HEK293 (cell line): ENCODE data around the gene PTPRG.

Experiments
- CTCF ChIA-PET: fragments of 350-600 bp; formaldehyde crosslinking; extraction: SDS; loops from one replicate; lab custom pipeline; 2021; ENCODE audit warnings: antibody characterized with exemption; lab: Yijun Ruan, JAX
- POLR2A ChIA-PET: fragments of 300-600 bp; formaldehyde crosslinking; extraction: SDS; loops from one replicate; lab custom pipeline; 2020; ENCODE audit warnings: antibody characterized with exemption, inconsistent platforms; lab: Yijun Ruan, JAX
- H3K27ac ChIP-seq: fragments of 200-500 bp; sonication (Bioruptor generic); 2 replicates; pipeline ENCODE4 v1.5.1; 2014; ENCODE audit warnings: low read depth, low read length, control low read depth, inconsistent platforms; ENCODE audit errors: extremely low read depth
- H3K36me3 ChIP-seq, 2 experiments: fragments of 200-500 bp in 1 of 2; sonication (Bioruptor generic) in 1 of 2; 1 replicate in 1 of 2; 2 replicates in 1 of 2; pipeline ENCODE4 v1.5.1; 2014 to 2017; ENCODE audit warnings: inconsistent platforms in 2 of 2, low read length in 2 of 2; ENCODE audit not compliant: control insufficient read depth in 2 of 2, insufficient read depth in 1 of 2
- H3K4me1 ChIP-seq: fragments of 200-500 bp; sonication (Bioruptor generic); 2 replicates; pipeline ENCODE4 v1.5.1; 2014; ENCODE audit warnings: mild to moderate bottlenecking, low read length, inconsistent platforms; ENCODE audit not compliant: control insufficient read depth, insufficient read depth
- H3K4me3 ChIP-seq: 2 replicates; pipeline ENCODE4 v1.5.1; 2011; ENCODE audit warnings: low read depth, mild to moderate bottlenecking, control low read depth, low read length, moderate library complexity
- H3K9me3 ChIP-seq: fragments of 200-500 bp; sonication (Bioruptor generic); 2 replicates; pipeline ENCODE4 v1.5.1; 2014; ENCODE audit warnings: low read depth, low read length, inconsistent platforms; ENCODE audit not compliant: control insufficient read depth, insufficient read depth
- GLIS1 ChIP-seq: fragments of 450-650 bp; formaldehyde crosslinking; IDR thresholded peaks from 2 replicates; pipeline ENCODE4 v1.5.1; 2016; ENCODE audit warnings: missing biosample characterization, missing genetic modification characterization
- HIC1 ChIP-seq: fragments of 450-650 bp; formaldehyde crosslinking; IDR thresholded peaks from 2 replicates; pipeline ENCODE4 v1.5.1; 2016; ENCODE audit warnings: missing biosample characterization, missing genetic modification characterization
- HOXA7 ChIP-seq: sonication (generic); formaldehyde crosslinking; IDR thresholded peaks from 2 replicates; pipeline ENCODE4 v1.8.1; 2022; ENCODE audit warnings: missing genetic modification reagents, borderline replicate concordance
- HOXD13 ChIP-seq: sonication (generic); formaldehyde crosslinking; IDR thresholded peaks from 2 replicates; pipeline ENCODE4 v1.8.0; 2022; ENCODE audit warnings: missing genetic modification reagents, borderline replicate concordance
- IKZF3 ChIP-seq: fragments of 450-650 bp; IDR thresholded peaks from 2 replicates; pipeline ENCODE4 v1.5.0; 2018; ENCODE audit warnings: missing biosample characterization, mild to moderate bottlenecking, missing genetic modification characterization, moderate library complexity
- KLF17 ChIP-seq: fragments of 450-650 bp; formaldehyde crosslinking; IDR thresholded peaks from 2 replicates; pipeline ENCODE4 v1.5.1; 2016; ENCODE audit warnings: missing biosample characterization, missing genetic modification characterization
- KLF8 ChIP-seq: fragments of 450-650 bp; formaldehyde crosslinking; IDR thresholded peaks from 2 replicates; pipeline ENCODE4 v1.5.1; 2016; ENCODE audit warnings: missing biosample characterization, missing genetic modification characterization
- REPIN1 ChIP-seq: fragments of 450-650 bp; formaldehyde crosslinking; IDR thresholded peaks from 2 replicates; pipeline ENCODE4 v1.5.1; 2017; ENCODE audit warnings: missing biosample characterization, missing genetic modification characterization, low read depth
- WT1 ChIP-seq: fragments of 450-650 bp; formaldehyde crosslinking; IDR thresholded peaks from 2 replicates; pipeline ENCODE4 v1.5.1; 2016; ENCODE audit warnings: missing biosample characterization, missing genetic modification characterization
- YY2 ChIP-seq: fragments of 450-650 bp; formaldehyde crosslinking; IDR thresholded peaks from 2 replicates; pipeline ENCODE4 v1.5.1; 2016; ENCODE audit warnings: missing biosample characterization, missing genetic modification characterization
- ZNF248 ChIP-seq: fragments of 450-650 bp; formaldehyde crosslinking; IDR thresholded peaks from 2 replicates; pipeline ENCODE4 v1.5.1; 2017; ENCODE audit warnings: missing biosample characterization, missing genetic modification characterization
- ZNF324 ChIP-seq: fragments of 450-650 bp; formaldehyde crosslinking; IDR thresholded peaks from 2 replicates; pipeline ENCODE4 v1.5.1; 2016; ENCODE audit warnings: missing biosample characterization, missing genetic modification characterization
- ZNF341 ChIP-seq: fragments of 450-650 bp; formaldehyde crosslinking; IDR thresholded peaks from 2 replicates; pipeline ENCODE4; 2016; ENCODE audit warnings: low read depth, missing biosample characterization, missing genetic modification characterization
- ZNF48 ChIP-seq: fragments of 450-650 bp; formaldehyde crosslinking; IDR thresholded peaks from 2 replicates; pipeline ENCODE4 v1.5.1; 2016; ENCODE audit warnings: missing biosample characterization, missing genetic modification characterization
- ZNF510 ChIP-seq: fragments of 450-650 bp; formaldehyde crosslinking; IDR thresholded peaks from 2 replicates; pipeline ENCODE4 v1.5.1; 2018; ENCODE audit warnings: mild to moderate bottlenecking, missing genetic modification characterization, missing biosample characterization; ENCODE audit not compliant: insufficient replicate concordance
- ZNF560 ChIP-seq: fragments of 450-650 bp; formaldehyde crosslinking; IDR thresholded peaks from 2 replicates; pipeline ENCODE4 v1.5.1; 2017; ENCODE audit warnings: missing biosample characterization, missing genetic modification characterization, borderline replicate concordance
- ZNF571 ChIP-seq: fragments of 450-650 bp; formaldehyde crosslinking; IDR thresholded peaks from 2 replicates; pipeline ENCODE4 v1.5.0; 2017; ENCODE audit warnings: missing biosample characterization, missing genetic modification characterization
- ZNF596 ChIP-seq: fragments of 450-650 bp; IDR thresholded peaks from 2 replicates; pipeline ENCODE4 v1.5.0; 2018; ENCODE audit warnings: missing biosample characterization, mild to moderate bottlenecking, missing genetic modification characterization, moderate library complexity
- ZNF768 ChIP-seq: fragments of 450-650 bp; formaldehyde crosslinking; IDR thresholded peaks from 2 replicates; pipeline ENCODE4 v1.5.1; 2018; ENCODE audit warnings: missing biosample characterization, mild to moderate bottlenecking, missing genetic modification characterization
- ZNF830 ChIP-seq: fragments of 450-650 bp; IDR thresholded peaks from 2 replicates; pipeline ENCODE4 v1.5.0; 2018; ENCODE audit warnings: missing biosample characterization, missing genetic modification characterization, low read depth, mild to moderate bottlenecking, moderate library complexity
- TF ChIP-seq, protein P1 (sequence below): fragments of 450-650 bp; formaldehyde crosslinking; IDR thresholded peaks from 2 replicates; pipeline ENCODE4 v1.5.1; 2016; ENCODE audit warnings: missing biosample characterization, missing genetic modification characterization
- TF ChIP-seq, protein P2 (sequence below): fragments of 450-650 bp; formaldehyde crosslinking; IDR thresholded peaks from 2 replicates; pipeline ENCODE4 v1.5.1; 2016; ENCODE audit warnings: missing biosample characterization, missing genetic modification characterization, borderline replicate concordance
- TF ChIP-seq, protein P3 (sequence below): fragments of 450-650 bp; formaldehyde crosslinking; IDR thresholded peaks from 2 replicates; pipeline ENCODE4 v1.5.1; 2016; ENCODE audit warnings: missing biosample characterization, missing genetic modification characterization

The PTPRG gene

GRCh38 chr3:62203561-62203960 lies 642.2 kb downstream of the PTPRG start (continued):
- TF ChIP-seq HIC1 (no peak), HOXA7 (CRISPR knock-in tag) (no peak), ZNF48 (tag by site-specific recombination) (no peak)
- TF ChIP-seq, protein P1, sequence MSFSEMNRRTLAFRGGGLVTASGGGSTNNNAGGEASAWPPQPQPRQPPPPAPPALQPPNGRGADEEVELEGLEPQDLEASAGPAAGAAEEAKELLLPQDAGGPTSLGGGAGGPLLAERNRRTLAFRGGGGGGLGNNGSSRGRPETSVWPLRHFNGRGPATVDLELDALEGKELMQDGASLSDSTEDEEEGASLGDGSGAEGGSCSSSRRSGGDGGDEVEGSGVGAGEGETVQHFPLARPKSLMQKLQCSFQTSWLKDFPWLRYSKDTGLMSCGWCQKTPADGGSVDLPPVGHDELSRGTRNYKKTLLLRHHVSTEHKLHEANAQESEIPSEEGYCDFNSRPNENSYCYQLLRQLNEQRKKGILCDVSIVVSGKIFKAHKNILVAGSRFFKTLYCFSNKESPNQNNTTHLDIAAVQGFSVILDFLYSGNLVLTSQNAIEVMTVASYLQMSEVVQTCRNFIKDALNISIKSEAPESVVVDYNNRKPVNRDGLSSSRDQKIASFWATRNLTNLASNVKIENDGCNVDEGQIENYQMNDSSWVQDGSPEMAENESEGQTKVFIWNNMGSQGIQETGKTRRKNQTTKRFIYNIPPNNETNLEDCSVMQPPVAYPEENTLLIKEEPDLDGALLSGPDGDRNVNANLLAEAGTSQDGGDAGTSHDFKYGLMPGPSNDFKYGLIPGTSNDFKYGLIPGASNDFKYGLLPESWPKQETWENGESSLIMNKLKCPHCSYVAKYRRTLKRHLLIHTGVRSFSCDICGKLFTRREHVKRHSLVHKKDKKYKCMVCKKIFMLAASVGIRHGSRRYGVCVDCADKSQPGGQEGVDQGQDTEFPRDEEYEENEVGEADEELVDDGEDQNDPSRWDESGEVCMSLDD (tag by site-specific recombination) = no peak

DNA sequence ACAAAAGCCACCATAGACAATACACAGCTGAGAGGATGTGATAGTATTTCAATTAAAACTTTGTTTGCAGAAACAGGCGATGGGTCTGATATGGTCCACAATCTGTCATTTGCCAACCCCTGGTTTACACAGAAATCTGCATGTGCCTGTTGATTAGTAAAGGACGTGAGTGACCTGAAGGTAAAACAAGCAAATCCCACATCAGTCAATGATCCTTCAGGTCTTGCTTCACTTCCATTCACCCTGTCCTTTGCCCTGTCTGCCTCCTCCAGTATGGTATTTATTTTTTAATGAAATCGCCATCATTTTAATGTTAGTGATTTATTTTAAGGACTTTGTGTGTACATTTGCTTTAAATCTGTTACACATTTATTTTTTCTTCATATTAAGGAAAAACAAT lies 645.8 kb downstream of the PTPRG start:
- TF ChIP-seq, protein P2, sequence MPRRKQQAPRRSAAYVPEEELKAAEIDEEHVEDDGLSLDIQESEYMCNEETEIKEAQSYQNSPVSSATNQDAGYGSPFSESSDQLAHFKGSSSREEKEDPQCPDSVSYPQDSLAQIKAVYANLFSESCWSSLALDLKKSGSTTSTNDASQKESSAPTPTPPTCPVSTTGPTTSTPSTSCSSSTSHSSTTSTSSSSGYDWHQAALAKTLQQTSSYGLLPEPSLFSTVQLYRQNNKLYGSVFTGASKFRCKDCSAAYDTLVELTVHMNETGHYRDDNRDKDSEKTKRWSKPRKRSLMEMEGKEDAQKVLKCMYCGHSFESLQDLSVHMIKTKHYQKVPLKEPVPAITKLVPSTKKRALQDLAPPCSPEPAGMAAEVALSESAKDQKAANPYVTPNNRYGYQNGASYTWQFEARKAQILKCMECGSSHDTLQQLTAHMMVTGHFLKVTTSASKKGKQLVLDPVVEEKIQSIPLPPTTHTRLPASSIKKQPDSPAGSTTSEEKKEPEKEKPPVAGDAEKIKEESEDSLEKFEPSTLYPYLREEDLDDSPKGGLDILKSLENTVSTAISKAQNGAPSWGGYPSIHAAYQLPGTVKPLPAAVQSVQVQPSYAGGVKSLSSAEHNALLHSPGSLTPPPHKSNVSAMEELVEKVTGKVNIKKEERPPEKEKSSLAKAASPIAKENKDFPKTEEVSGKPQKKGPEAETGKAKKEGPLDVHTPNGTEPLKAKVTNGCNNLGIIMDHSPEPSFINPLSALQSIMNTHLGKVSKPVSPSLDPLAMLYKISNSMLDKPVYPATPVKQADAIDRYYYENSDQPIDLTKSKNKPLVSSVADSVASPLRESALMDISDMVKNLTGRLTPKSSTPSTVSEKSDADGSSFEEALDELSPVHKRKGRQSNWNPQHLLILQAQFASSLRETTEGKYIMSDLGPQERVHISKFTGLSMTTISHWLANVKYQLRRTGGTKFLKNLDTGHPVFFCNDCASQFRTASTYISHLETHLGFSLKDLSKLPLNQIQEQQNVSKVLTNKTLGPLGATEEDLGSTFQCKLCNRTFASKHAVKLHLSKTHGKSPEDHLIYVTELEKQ (tag by site-specific recombination) = no peak
- no peak for TF ChIP-seq ZNF324 (tag by site-specific recombination)
- no peak for TF ChIP-seq IKZF3
- no peak for TF ChIP-seq KLF8 (tag by site-specific recombination)
- TF ChIP-seq ZNF571 (tag by site-specific recombination) = no peak
- TF ChIP-seq REPIN1 (tag by site-specific recombination) = no peak
- TF ChIP-seq GLIS1 (tag by site-specific recombination) = no peak
- TF ChIP-seq, protein P3, sequence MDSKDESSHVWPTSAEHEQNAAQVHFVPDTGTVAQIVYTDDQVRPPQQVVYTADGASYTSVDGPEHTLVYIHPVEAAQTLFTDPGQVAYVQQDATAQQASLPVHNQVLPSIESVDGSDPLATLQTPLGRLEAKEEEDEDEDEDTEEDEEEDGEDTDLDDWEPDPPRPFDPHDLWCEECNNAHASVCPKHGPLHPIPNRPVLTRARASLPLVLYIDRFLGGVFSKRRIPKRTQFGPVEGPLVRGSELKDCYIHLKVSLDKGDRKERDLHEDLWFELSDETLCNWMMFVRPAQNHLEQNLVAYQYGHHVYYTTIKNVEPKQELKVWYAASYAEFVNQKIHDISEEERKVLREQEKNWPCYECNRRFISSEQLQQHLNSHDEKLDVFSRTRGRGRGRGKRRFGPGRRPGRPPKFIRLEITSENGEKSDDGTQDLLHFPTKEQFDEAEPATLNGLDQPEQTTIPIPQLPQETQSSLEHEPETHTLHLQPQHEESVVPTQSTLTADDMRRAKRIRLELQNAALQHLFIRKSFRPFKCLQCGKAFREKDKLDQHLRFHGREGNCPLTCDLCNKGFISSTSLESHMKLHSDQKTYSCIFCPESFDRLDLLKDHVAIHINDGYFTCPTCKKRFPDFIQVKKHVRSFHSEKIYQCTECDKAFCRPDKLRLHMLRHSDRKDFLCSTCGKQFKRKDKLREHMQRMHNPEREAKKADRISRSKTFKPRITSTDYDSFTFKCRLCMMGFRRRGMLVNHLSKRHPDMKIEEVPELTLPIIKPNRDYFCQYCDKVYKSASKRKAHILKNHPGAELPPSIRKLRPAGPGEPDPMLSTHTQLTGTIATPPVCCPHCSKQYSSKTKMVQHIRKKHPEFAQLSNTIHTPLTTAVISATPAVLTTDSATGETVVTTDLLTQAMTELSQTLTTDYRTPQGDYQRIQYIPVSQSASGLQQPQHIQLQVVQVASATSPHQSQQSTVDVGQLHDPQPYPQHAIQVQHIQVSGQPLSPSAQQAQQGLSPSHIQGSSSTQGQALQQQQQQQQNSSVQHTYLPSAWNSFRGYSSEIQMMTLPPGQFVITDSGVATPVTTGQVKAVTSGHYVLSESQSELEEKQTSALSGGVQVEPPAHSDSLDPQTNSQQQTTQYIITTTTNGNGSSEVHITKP (tag by site-specific recombination) = no peak
- no peak for TF ChIP-seq ZNF248 (tag by site-specific recombination)
- no peak for TF ChIP-seq ZNF510
- no peak for TF ChIP-seq HOXD13 (CRISPR knock-in tag)
- TF ChIP-seq ZNF560 = no peak
- no peak for TF ChIP-seq KLF17 (tag by site-specific recombination)
- no peak for TF ChIP-seq ZNF596 (tag by site-specific recombination)
- TF ChIP-seq HOXA7 (CRISPR knock-in tag) = no peak
- TF ChIP-seq ZNF341 (tag by site-specific recombination) = no peak
- TF ChIP-seq ZNF830 = no peak
- TF ChIP-seq ZNF768 (tag by site-specific recombination) = no peak
- TF ChIP-seq WT1 (tag by site-specific recombination) = no peak
- TF ChIP-seq YY2 (tag by site-specific recombination) = no peak
- Histone ChIP-seq H3K4me1 (peaks cover 4% of the 10 kb centered on the region; the same call in 1 of the 2 replicates), H3K36me3 (peaks cover 0 to 14% of the 10 kb centered on the region in 2 experiments; a peak in 1 of 3 replicates), H3K4me3 (no peak overlapping the region), H3K9me3 (no peaks in the 10 kb centered on the region), H3K27ac (no peak overlapping the region)
- CTCF ChIA-PET = interaction anchor here (0.6 kb wide), 1 partner anchor 23 kb away, joined by 3 read pairs; no protein-coding TSS in a partner anchor
- POLR2A ChIA-PET = no interaction called here
